HCT116 (cell line): ENCODE data around the gene CMPK2. TPM values are rescaled to one million over a fixed set of nuclear protein-coding genes. Genes with fewer than 3 reads are reported as not detected.

Experiments
- ATAC-seq: fragments of 200-7000 bp; cut with Tn5 transposase; 2 replicates; pipeline ENCODE4 v1.9.1; 2020; ENCODE audit warnings: mild to moderate bottlenecking, moderate library complexity
- BruUV-seq: library from RNA; stranded (reverse); fragments of 400-500 nt; replicated peaks from 2 replicates; lab custom pipeline; 2021; lab: Mats Ljungman, UMichigan
- CTCF ChIA-PET: fragments of 300-600 bp; sonication (Branson Sonifier 250); formaldehyde crosslinking; loops from one replicate; lab custom pipeline; 2021; ENCODE audit warnings: antibody characterized with exemption; lab: Charles Lee
- POLR2A ChIA-PET: fragments of 300-600, 350-600 bp; sonication (Branson Sonifier 250); formaldehyde crosslinking; loops from one replicate; lab custom pipeline; 2021; ENCODE audit warnings: antibody characterized with exemption; lab: Charles Lee
- RAD21 ChIA-PET, 2 experiments: fragments of 300-600 bp; sonication (Branson Sonifier 250); formaldehyde crosslinking; loops; one replicate each; lab custom pipeline; 2023; ENCODE audit warnings: low total read pairs in 2 of 2; ENCODE audit not compliant: uncharacterized antibody in 2 of 2, unreplicated experiment in 2 of 2, low non-redundant PET in 1 of 2; lab: Charles Lee
- DNase-seq: peaks from one replicate; pipeline ENCODE4 v3.0.0-alpha.2; 2010; ENCODE audit warnings: low read depth, low spot score
- H2AFZ ChIP-seq: fragments of 200-600 bp; shearing (Covaris generic), sonication (generic); 2 replicates; pipeline ENCODE4 v1.6.1; 2017; ENCODE audit warnings: low read depth, mixed run types, mixed read lengths, antibody characterized with exemption, low read length; ENCODE audit not compliant: poor library complexity, severe bottlenecking
- H3K27ac ChIP-seq: 2 replicates; pipeline ENCODE4 v1.5.1; 2012; ENCODE audit warnings: low read depth, low read length
- H3K27me3 ChIP-seq: fragments of 200-600 bp; sonication (generic); 2 replicates; pipeline ENCODE4 v1.6.1; 2016; ENCODE audit warnings: mixed run types, low read length, mixed read lengths; ENCODE audit not compliant: insufficient read depth
- H3K36me3 ChIP-seq, 2 experiments: fragments of 200-500 bp in 1 of 2; fragments of 200-600 bp in 1 of 2; sonication (Bioruptor generic) in 1 of 2; sonication (generic) in 1 of 2; 2 replicates each; pipeline versions ENCODE4 v1.5.1 to v1.6.1; 2014 to 2016; ENCODE audit warnings: low read length in 2 of 2, inconsistent platforms in 1 of 2, mixed read lengths in 1 of 2, mixed run types in 1 of 2; ENCODE audit not compliant: insufficient read depth in 2 of 2, control insufficient read depth in 1 of 2
- H3K4me1 ChIP-seq, 2 experiments: fragments of 200-600 bp in 1 of 2; sonication (generic) in 1 of 2; 2 replicates each; pipeline versions ENCODE4 v1.5.1 to v1.6.1; 2012 to 2017; ENCODE audit warnings: low read length in 2 of 2, inconsistent platforms in 1 of 2, mild to moderate bottlenecking in 1 of 2, mixed read lengths in 1 of 2, mixed run types in 1 of 2, moderate library complexity in 1 of 2; ENCODE audit not compliant: insufficient read depth in 2 of 2, control insufficient read depth in 1 of 2
- H3K4me2 ChIP-seq: fragments of 200-600 bp; sonication (generic); 2 replicates; pipeline ENCODE4 v1.6.1; 2017; ENCODE audit warnings: mixed run types, low read length, mixed read lengths
- H3K4me3 ChIP-seq, 2 experiments: fragments of 200-600 bp in 1 of 2; sonication (generic) in 1 of 2; replicated peaks in 1 of 2; 2 replicates each; pipeline ENCODE4 v1.5.1; 2011 to 2016; ENCODE audit warnings: low read length in 2 of 2, control low read depth in 1 of 2, low read depth in 1 of 2, mild to moderate bottlenecking in 1 of 2, mixed read lengths in 1 of 2, mixed run types in 1 of 2
- H3K79me2 ChIP-seq: fragments of 200-600 bp; sonication (generic); 2 replicates; pipeline ENCODE4 v1.6.1; 2017; ENCODE audit warnings: mild to moderate bottlenecking, mixed run types, low read length, moderate library complexity, mixed read lengths; ENCODE audit not compliant: insufficient read depth
- H3K9ac ChIP-seq: fragments of 200-600 bp; sonication (generic); 2 replicates; pipeline ENCODE4 v1.6.1; 2016; ENCODE audit warnings: low read length, mixed read lengths
- H3K9me2 ChIP-seq: fragments of 200-600 bp; sonication (generic), shearing (Covaris generic); 2 replicates; pipeline ENCODE4 v1.6.1; 2017; ENCODE audit warnings: mixed run types, mild to moderate bottlenecking, moderate library complexity; ENCODE audit not compliant: insufficient read depth
- H3K9me3 ChIP-seq, 2 experiments: fragments of 200-500 bp in 1 of 2; fragments of 200-600 bp in 1 of 2; sonication (Bioruptor generic) in 1 of 2; sonication (generic) in 1 of 2; 2 replicates each; pipeline ENCODE4 v1.6.1; 2014 to 2017; ENCODE audit warnings: low read length in 2 of 2, mixed read lengths in 2 of 2, inconsistent platforms in 1 of 2, low read depth in 1 of 2, mild to moderate bottlenecking in 1 of 2, mixed run types in 1 of 2, moderate library complexity in 1 of 2; ENCODE audit not compliant: control insufficient read depth in 1 of 2, insufficient read depth in 1 of 2
- H4K20me1 ChIP-seq: fragments of 200-600 bp; sonication (generic), shearing (Covaris generic); 2 replicates; pipeline ENCODE4 v1.6.1; 2017; ENCODE audit warnings: mixed run types, mild to moderate bottlenecking, moderate library complexity; ENCODE audit not compliant: insufficient read depth
- ATF3 ChIP-seq: IDR thresholded peaks from 2 replicates; pipeline ENCODE4 v1.6.1; 2012
- CBX3 ChIP-seq: IDR thresholded peaks from 2 replicates; pipeline ENCODE4 v1.6.1; 2012; ENCODE audit warnings: low read depth
- JUND ChIP-seq: IDR thresholded peaks from 2 replicates; pipeline ENCODE4 v1.6.1; 2012
- MAX ChIP-seq: IDR thresholded peaks from 2 replicates; pipeline ENCODE4 v1.6.1; 2012
- REST ChIP-seq: IDR thresholded peaks from 2 replicates; pipeline ENCODE4 v1.6.1; 2012; ENCODE audit warnings: low read depth
- SRF ChIP-seq: IDR thresholded peaks from 2 replicates; pipeline ENCODE4 v1.6.1; 2012; ENCODE audit warnings: low read depth
- ZBTB33 ChIP-seq: IDR thresholded peaks from 2 replicates; pipeline ENCODE4 v1.6.1; 2011; ENCODE audit warnings: mild to moderate bottlenecking, low read length, moderate library complexity; ENCODE audit not compliant: insufficient replicate concordance; ENCODE audit errors: extremely low read depth
- intact Hi-C: fragments of 100-400 bp; cut with micrococcal nuclease; formaldehyde crosslinking; loops from 2 replicates; pipeline ENCODE4 v1.10.0; 2022
- total RNA-seq: library from RNA; stranded (reverse); gene quantifications from one replicate; pipeline ENCODE4 v1.2.1, GENCODE V29; 2021; ENCODE audit not compliant: unreplicated experiment

Gene CMPK2
- total RNA-seq, 1 experiment from 2014 or later = 1.5 TPM

GRCh38 chr2:6841537-6842287, 24.0 kb downstream of the CMPK2 start:
- intact Hi-C loops = no loop called here
- CTCF ChIA-PET = no interaction called here
- H3K27me3 ChIP-seq = no peaks in the 10 kb centered on the region
- H3K79me2 ChIP-seq = no peaks in the 10 kb centered on the region
- H4K20me1 ChIP-seq = no peaks in the 10 kb centered on the region
- peaks cover 16 to 28% of the 10 kb centered on the region in 2 experiments; a peak in 2 of 4 replicates for H3K9me3 ChIP-seq
- H3K4me2 ChIP-seq = no peak overlapping the region
- no TSS peak for BruUV-seq
- no peak for DNase-seq
- no peaks in the 10 kb centered on the region for H3K36me3 ChIP-seq
- no peak overlapping the region for H3K4me3 ChIP-seq
- TF ChIP-seq SRF = no peak
- no peak for TF ChIP-seq JUND
- TF ChIP-seq ATF3 = no peak
- no peak for TF ChIP-seq CBX3
- no peak for TF ChIP-seq ZBTB33
- TF ChIP-seq MAX = no peak
- TF ChIP-seq REST = no peak
- ATAC-seq = no peak
- H2AFZ ChIP-seq = no peak overlapping the region
- H3K9ac ChIP-seq = no peak overlapping the region
- H3K27ac ChIP-seq = no peak overlapping the region
- no peaks in the 10 kb centered on the region for H3K4me1 ChIP-seq
- POLR2A ChIA-PET = no interaction called here
- H3K9me2 ChIP-seq = no peaks in the 10 kb centered on the region
- RAD21 ChIA-PET = no interaction called here
